ENCODE data around the gene SZT2. TPM values are rescaled to one million over a fixed set of nuclear protein-coding genes. Genes with fewer than 3 reads are reported as not detected.

The SZT2 gene
- total RNA-seq, 1 donor from 2014 or later, result 30.0 TPM

DNA sequence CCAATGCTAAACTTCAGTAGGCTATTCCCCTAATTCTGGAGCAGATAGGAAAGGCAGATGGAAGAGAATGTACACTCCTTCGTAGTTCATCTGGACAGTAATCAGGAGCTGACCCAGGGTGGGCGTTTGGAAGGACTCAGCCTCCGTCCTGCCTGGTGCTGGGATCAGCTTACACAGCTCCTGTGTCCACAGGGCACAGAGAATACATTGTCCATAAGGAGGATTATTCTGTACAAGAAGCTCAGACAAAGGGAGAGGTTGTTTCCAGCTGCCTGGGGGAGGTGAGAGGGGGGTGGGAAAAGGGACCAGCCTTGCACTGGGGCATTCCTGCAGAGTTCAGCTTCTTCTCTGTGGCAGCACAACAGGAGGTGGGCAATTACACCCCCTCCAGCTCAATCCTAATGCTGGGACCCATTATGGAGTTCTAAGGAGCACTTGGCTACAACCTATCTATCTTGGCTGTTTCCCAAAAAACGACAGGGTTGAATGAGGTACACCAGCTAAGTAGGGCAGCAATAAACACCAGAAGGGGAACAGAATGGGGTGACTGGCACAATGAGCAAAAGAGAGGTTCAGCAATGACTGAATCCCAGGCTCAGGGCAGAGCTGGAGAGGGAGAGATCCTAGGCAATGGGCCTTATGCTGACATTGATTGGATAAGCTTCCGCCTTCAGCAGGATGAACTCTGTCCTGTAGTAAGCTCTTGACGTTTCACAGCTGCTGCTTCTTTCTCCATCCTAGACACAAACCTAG lies 7.5 kb upstream of the SZT2 start:
- H4K20me1 ChIP-seq (ENCODE audit: insufficient read depth, low read length), result peaks cover 16% of the 10 kb centered on the region
- TF ChIP-seq, protein P1, sequence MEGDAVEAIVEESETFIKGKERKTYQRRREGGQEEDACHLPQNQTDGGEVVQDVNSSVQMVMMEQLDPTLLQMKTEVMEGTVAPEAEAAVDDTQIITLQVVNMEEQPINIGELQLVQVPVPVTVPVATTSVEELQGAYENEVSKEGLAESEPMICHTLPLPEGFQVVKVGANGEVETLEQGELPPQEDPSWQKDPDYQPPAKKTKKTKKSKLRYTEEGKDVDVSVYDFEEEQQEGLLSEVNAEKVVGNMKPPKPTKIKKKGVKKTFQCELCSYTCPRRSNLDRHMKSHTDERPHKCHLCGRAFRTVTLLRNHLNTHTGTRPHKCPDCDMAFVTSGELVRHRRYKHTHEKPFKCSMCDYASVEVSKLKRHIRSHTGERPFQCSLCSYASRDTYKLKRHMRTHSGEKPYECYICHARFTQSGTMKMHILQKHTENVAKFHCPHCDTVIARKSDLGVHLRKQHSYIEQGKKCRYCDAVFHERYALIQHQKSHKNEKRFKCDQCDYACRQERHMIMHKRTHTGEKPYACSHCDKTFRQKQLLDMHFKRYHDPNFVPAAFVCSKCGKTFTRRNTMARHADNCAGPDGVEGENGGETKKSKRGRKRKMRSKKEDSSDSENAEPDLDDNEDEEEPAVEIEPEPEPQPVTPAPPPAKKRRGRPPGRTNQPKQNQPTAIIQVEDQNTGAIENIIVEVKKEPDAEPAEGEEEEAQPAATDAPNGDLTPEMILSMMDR (IDR thresholded peaks at IDR 0.05; ENCODE audit: insufficient read depth, low read depth, low read length), result no peak
- TF ChIP-seq EZH2 (IDR thresholded peaks at IDR 0.05; ENCODE audit: insufficient read depth, low read length), result no peak
- Mint-ChIP-seq H3K9me3 (ENCODE audit: unreplicated experiment) (no peaks in the 10 kb centered on the region), H3K4me3 (ENCODE audit: unreplicated experiment) (no peak overlapping the region), H3K27ac (ENCODE audit: unreplicated experiment) (no peak overlapping the region), H3K36me3 (ENCODE audit: low read depth, unreplicated experiment) (peaks cover 26% of the 10 kb centered on the region), H3K27me3 (ENCODE audit: low read depth, unreplicated experiment) (no peaks in the 10 kb centered on the region), H3K4me1 (ENCODE audit: low read depth, unreplicated experiment) (peaks cover 6% of the 10 kb centered on the region)
- H3K36me3 ChIP-seq (ENCODE audit: insufficient read depth, low read length), result peaks cover 56% of the 10 kb centered on the region
- H3K27me3 ChIP-seq (ENCODE audit: insufficient read depth, low read length), result no peaks in the 10 kb centered on the region
- H3K4me2 ChIP-seq (ENCODE audit: low read length), result no peak overlapping the region
- H3K9ac ChIP-seq (ENCODE audit: low read length), result no peak overlapping the region
- no peaks in the 10 kb centered on the region for H3K9me3 ChIP-seq (ENCODE audit: insufficient read depth, low read depth, low read length)
- H3K27ac ChIP-seq (ENCODE audit: low read depth, low read length), result no peak overlapping the region
- FAIRE-seq (no peak), DNase-seq (ENCODE audit: low read depth) (no peak)
- no peak overlapping the region for H2AFZ ChIP-seq (ENCODE audit: low read depth, low read length)
- H3K4me3 ChIP-seq (ENCODE audit: insufficient read depth, low read depth, low read length), result no peak overlapping the region
- H3K4me1 ChIP-seq (ENCODE audit: insufficient read depth, low read length), result no peaks in the 10 kb centered on the region
- peaks cover 10% of the 10 kb centered on the region for H3K79me2 ChIP-seq (ENCODE audit: insufficient read depth, low read length)

- Histone ChIP-seq H3K4me3 (ENCODE audit: insufficient read depth, low read depth, low read length) (no peak overlapping the region), H3K9ac (ENCODE audit: low read length) (no peak overlapping the region), H3K9me3 (ENCODE audit: insufficient read depth, low read depth, low read length) (no peaks in the 10 kb centered on the region), H4K20me1 (ENCODE audit: insufficient read depth, low read length) (peaks cover 28% of the 10 kb centered on the region), H3K27me3 (ENCODE audit: insufficient read depth, low read length) (no peaks in the 10 kb centered on the region), H3K36me3 (ENCODE audit: insufficient read depth, low read length) (peaks cover 64% of the 10 kb centered on the region), H3K79me2 (ENCODE audit: insufficient read depth, low read length) (peaks cover 23% of the 10 kb centered on the region), H2AFZ (ENCODE audit: low read depth, low read length) (no peak overlapping the region), H3K27ac (ENCODE audit: low read depth, low read length) (no peak overlapping the region), H3K4me2 (ENCODE audit: low read length) (no peak overlapping the region), H3K4me1 (ENCODE audit: insufficient read depth, low read length) (peaks cover 7% of the 10 kb centered on the region)
- no peak overlapping the region for H3K27ac Mint-ChIP-seq (ENCODE audit: unreplicated experiment)
- no peaks in the 10 kb centered on the region for H3K9me3 Mint-ChIP-seq (ENCODE audit: unreplicated experiment)
- no peak for DNase-seq (ENCODE audit: low read depth)
- FAIRE-seq, result no peak
- H3K27me3 Mint-ChIP-seq (ENCODE audit: low read depth, unreplicated experiment), result no peaks in the 10 kb centered on the region
- H3K4me3 Mint-ChIP-seq (ENCODE audit: unreplicated experiment), result no peak overlapping the region
- peaks cover 16% of the 10 kb centered on the region for H3K4me1 Mint-ChIP-seq (ENCODE audit: low read depth, unreplicated experiment)
- H3K36me3 Mint-ChIP-seq (ENCODE audit: low read depth, unreplicated experiment), result peaks cover 26% of the 10 kb centered on the region
- TF ChIP-seq, protein P1 (IDR thresholded peaks at IDR 0.05; ENCODE audit: insufficient read depth, low read depth, low read length), result no peak
- no peak for TF ChIP-seq EZH2 (IDR thresholded peaks at IDR 0.05; ENCODE audit: insufficient read depth, low read length)
Observed at GRCh38 chr1:43383449-43383848, 6.2 kb upstream of the SZT2 start.

GRCh38 chr1:43386676-43387075 lies 3.0 kb upstream of the SZT2 start:
- no peak overlapping the region for H3K27ac Mint-ChIP-seq (ENCODE audit: unreplicated experiment)
- H3K36me3 ChIP-seq (ENCODE audit: insufficient read depth, low read length), result peaks cover 57% of the 10 kb centered on the region

More at GRCh38 chr1:43386676-43387075, 3.0 kb upstream of the SZT2 start:
- TF ChIP-seq, protein P1 (IDR thresholded peaks at IDR 0.05; ENCODE audit: insufficient read depth, low read depth, low read length), result no peak
- no peak for TF ChIP-seq EZH2 (IDR thresholded peaks at IDR 0.05; ENCODE audit: insufficient read depth, low read length)
- Mint-ChIP-seq H3K4me3 (ENCODE audit: unreplicated experiment) (no peak overlapping the region), H3K27me3 (ENCODE audit: low read depth, unreplicated experiment) (no peaks in the 10 kb centered on the region), H3K9me3 (ENCODE audit: unreplicated experiment) (no peaks in the 10 kb centered on the region), H3K4me1 (ENCODE audit: low read depth, unreplicated experiment) (peaks cover 18% of the 10 kb centered on the region), H3K36me3 (ENCODE audit: low read depth, unreplicated experiment) (peaks cover 19% of the 10 kb centered on the region)
- H3K27ac ChIP-seq (ENCODE audit: low read depth, low read length), result no peak overlapping the region
- no peaks in the 10 kb centered on the region for H3K27me3 ChIP-seq (ENCODE audit: insufficient read depth, low read length)
- no peaks in the 10 kb centered on the region for H3K9me3 ChIP-seq (ENCODE audit: insufficient read depth, low read depth, low read length)
- H3K4me1 ChIP-seq (ENCODE audit: insufficient read depth, low read length), result peaks cover 17% of the 10 kb centered on the region
- H3K4me3 ChIP-seq (ENCODE audit: insufficient read depth, low read depth, low read length), result no peak overlapping the region
- H2AFZ ChIP-seq (ENCODE audit: low read depth, low read length), result no peak overlapping the region
- FAIRE-seq, result no peak
- peaks cover 36% of the 10 kb centered on the region for H4K20me1 ChIP-seq (ENCODE audit: insufficient read depth, low read length)
- H3K79me2 ChIP-seq (ENCODE audit: insufficient read depth, low read length), result peaks cover 54% of the 10 kb centered on the region
- no peak for DNase-seq (ENCODE audit: low read depth)
- peak overlapping the region; percentile 9 for H3K9ac ChIP-seq (ENCODE audit: low read length)
- no peak overlapping the region for H3K4me2 ChIP-seq (ENCODE audit: low read length)
